ENCODE data around the gene BRCC3.

BRCC3 gene

GRCh38 chrX:155070975-155071693 is at the start of gene BRCC3, which contains the start of the genes CMC4 and MTCP1:
BRCC3 (plus strand) TSS chrX:155071508; CDS start chrX:155071528, 20 bp downstream.
CMC4 (minus strand) TSS chrX:155071136; CDS start chrX:155064023, 7,113 bp downstream.
MTCP1 (minus strand) TSS chrX:155071136; CDS start chrX:155066010, 5,126 bp downstream.
- peak; percentile 42 for DNase-seq

GRCh38 chrX:155022585-155022984 is 48.7 kb upstream of the BRCC3 start, which contains the start of gene F8:
F8 (minus strand) TSS chrX:155022723; CDS start chrX:155022552, 171 bp downstream.
- DNase-seq = no peak

DNA sequence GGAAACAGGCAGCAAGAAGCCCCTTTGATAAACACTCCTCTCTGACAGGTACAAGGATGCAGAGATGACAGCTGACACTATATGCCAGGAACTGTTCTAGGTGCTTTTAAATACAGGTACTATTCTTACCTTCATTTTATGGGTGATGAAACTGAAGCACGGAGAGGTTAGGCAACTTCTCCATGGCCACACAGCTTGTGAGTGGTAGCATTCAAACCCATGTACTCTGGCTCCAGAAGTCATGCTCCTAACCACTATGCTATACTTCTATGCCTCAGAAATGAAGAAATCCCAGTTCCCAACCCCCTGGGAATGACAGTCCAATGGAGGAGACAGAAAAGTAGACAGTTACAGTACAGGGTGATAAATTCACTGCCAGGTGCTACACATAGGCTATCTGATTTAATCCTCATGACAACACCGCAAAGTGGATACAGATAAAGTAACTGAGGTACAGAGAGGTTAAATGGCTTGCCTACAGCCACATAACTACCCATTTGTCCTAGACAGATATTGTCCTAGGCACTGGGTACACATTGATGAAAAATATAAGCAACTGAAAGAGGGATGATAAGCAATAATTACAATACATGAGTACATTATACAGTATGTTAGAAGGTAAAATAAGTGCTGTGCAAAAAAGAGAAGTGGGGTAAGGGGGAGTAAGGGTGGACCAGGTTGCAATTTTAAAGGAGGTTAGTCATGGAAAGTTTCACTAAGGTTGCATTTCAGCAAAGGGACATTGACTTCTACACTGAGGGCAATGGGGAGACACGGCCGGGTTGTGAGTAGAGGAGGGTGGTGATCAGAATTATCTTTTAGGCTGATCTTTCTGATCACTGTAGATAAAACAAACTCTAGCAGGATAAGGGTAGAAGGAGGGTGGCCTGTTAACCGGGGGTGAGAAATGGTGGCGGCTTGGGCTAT is 47.1 kb upstream of the BRCC3 start:
- DNase-seq = no peak

DNA sequence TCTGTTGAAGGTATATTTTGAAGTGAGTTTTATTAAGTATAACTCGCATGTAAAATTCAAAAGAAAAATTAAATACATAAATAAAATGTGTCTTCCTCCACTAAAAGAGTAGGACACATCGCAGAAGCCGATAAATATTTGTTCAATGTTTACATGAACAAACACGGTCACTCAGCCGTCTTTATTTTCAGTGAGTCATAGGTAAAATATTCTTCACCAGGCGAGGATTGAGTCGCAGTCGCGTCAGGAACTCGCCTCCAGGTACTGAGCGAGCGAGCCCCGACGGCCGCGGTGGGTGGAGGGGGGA is 44.9 kb upstream of the BRCC3 start:
- DNase-seq = no peak

GRCh38 chrX:155026727-155027508 is 44.4 kb upstream of the BRCC3 start, which contains the start of gene FUNDC2:
FUNDC2 (plus strand) TSS chrX:155026844; CDS start chrX:155026939, 95 bp downstream.
- DNase-seq = peak; percentile 61

DNA sequence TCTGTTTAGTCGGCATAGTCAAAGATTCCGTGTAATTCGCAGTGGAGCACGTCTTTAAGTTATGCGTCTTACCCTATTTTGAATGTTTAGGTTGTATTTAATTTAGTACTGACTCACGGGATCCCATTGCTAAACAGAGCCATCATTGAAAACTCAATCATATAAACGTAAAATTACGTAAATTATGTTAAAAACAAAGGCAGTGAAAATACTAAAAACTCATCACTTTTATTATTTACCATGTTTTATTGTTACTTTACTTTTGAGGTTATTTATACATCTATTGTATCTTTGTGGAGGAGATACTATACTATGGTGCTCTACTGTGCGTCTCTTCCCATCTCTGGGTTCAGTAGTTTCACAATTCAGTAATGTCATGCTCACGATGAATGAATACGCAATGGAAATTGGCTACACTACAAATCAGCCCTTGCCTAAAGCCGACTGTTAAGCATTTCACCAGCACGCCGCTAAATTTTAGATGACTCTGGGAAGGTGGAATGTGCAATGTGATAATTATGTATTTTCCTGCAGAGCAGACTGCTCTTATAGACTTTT is 43.7 kb upstream of the BRCC3 start:
- DNase-seq = peak; percentile 6

DNA sequence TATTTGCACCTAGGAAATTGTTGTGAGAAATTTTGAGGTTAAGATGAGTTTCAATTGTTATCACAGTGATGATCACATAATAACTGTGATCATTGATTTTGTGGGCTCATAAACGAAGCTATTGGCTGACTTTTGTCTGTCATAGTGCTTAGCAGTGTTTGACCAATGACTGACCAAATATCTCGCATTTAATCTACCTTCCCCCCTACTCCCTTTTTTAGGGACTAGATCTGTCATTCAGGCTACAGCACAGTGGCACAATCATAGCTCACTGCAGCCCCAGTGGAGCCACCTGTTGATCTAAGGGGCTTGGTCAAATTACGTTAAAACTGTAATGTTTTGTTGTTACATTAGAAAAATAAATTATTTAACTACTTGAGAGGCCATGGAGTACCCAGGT is 43.2 kb upstream of the BRCC3 start:
- DNase-seq = no peak

DNA sequence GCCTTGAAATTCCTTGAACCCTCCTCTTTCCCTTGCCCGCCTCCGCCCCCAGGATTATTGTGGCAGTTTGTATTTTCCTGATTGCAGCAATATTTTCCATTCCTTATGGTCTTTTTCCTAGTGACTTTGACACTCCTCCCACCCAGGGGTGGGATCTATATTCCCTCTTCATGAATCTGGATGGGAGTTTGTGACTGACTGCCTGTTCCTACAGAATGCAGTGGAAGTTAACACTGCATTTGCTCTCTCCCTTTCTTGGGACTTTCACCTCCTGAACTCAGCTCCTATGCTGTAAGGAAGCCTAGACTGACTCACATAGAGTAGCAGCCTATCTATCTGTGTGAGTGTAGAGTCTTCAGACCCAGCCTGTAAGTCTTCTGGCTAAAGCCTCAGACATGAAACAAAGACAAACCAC is 42.4 kb upstream of the BRCC3 start:
- no peak for DNase-seq

DNA sequence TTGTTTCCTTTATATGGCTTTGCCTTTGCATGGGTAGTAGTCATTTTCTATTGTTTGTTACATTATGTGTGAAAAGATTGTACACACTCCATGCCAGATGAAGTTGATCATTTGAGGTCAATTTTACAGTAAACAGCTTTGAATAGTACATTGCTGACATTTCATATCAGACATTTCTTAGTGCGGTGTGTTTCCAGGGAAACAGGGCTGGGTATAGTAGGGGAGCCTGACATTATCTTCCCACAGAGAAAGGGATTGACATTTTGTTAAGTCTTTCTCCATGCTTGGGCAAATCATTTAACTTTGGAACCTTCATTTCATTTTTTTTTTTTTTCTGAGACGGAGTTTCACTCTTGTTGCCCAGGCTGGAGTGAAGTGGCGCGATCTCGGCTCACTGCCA is 39.7 kb upstream of the BRCC3 start:
- no peak for DNase-seq

GRCh38 chrX:155035688-155036087 is 35.6 kb upstream of the BRCC3 start:
- no peak for DNase-seq

- no peak for DNase-seq
These were observed 25.0 kb upstream of the BRCC3 start for GRCh38 chrX:155046129-155046810.

- no peak for DNase-seq
These were observed 24.3 kb upstream of the BRCC3 start for GRCh38 chrX:155046811-155047528.

GRCh38 chrX:155048977-155049619 is 22.2 kb upstream of the BRCC3 start:
- no peak for DNase-seq

- DNase-seq = no peak
These were observed 18.4 kb upstream of the BRCC3 start for GRCh38 chrX:155052738-155053498.

GRCh38 chrX:155053656-155054055 is 17.7 kb upstream of the BRCC3 start:
- DNase-seq = no peak

DNA sequence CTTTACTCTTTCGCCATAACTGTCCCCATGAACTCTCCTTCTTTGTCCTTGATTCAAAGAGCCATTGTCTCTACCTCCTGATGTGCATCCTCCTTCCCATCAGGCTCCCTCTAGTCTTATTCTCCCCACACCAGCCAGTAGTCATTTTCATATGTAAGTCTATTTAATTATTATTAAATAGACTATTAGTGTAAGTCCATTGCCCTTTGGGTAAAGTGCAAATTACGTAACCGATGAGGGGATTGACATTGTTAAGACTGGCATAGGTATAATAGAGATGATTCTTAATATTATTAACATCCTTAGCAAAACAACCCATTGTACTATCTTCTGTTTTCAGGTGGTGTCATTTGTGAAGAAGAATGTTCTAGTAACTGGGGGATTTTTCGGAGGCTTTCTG is 17.1 kb upstream of the BRCC3 start:
- no peak for DNase-seq

- no peak for DNase-seq
These were observed 15.8 kb upstream of the BRCC3 start for GRCh38 chrX:155055494-155055893.

GRCh38 chrX:155056471-155056870 is 14.8 kb upstream of the BRCC3 start:
- DNase-seq = no peak

DNA sequence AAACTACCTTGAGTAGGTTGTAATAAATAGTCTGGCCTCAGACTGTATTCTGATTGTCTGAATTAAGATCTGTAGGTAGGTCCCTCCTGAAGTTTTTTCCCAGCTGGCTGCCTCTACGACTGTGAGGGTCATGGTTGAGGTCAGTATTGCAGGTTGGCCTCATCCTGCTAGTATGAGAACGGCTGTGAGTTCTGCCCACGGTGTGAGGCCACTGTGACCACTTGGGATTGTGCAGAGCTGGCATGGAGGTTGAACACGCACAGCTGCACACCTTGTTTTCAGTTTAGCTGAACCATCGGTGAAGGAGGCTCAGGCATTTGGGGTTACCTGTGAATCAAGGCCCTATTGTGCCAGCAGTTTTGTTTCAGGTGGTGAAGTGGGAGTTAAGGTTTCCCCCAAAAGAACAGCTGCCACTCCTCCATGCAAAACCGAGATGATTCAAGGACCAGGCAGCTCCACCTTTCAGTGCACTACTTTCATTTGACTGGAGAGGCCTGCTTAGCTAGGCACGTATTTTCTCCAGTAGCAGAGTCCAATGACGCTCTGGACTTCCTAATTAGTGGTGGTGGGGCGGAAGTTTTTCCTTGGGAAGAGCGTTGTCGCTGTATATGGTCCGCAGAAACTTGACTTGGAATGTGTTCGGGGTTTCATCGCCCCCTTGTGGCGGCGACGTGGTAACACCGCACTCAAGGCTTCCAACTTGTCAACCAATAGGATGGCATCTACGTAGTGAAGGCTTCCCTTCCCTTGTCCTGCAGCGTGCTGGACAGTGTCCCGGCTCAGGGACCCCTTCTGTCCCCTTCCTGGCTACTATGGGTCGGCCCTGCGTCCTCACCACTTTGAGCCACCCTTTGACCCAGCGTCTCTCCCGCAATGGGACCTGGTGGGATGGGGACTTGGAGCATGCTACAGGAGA is 14.2 kb upstream of the BRCC3 start:
- peak; percentile 12 for DNase-seq

All from kidney glomerular epithelial cell (primary cell).